Measurements from ENCODE around the gene ATP6V0D1. TPM values are rescaled to one million over a fixed set of nuclear protein-coding genes. Genes with fewer than 3 reads are reported as not detected.

The ATP6V0D1 gene
- total RNA-seq (2012; rRNA removed) (112 and 128 TPM in 2 replicates), polyA plus RNA-seq (2012; rRNA removed) (123 and 124 TPM in 2 replicates), Bru-seq, nascent RNA (percentile 82 among the genes with signal in this experiment), BruChase-seq, experiment 1, labeled RNA remaining after a 6-hour chase (percentile 88 among the genes with signal in this experiment), BruChase-seq, experiment 2, labeled RNA remaining after a 2-hour chase (percentile 84 among the genes with signal in this experiment)
- polyA plus RNA-seq (2012; cell fraction: cytosol; rRNA removed) = 207 and 212 TPM in 2 replicates
- 94.6 and 127 TPM in 2 replicates for polyA plus RNA-seq (2012; cell fraction: nucleus; rRNA removed; ENCODE audit: low replicate concordance)
- long read RNA-seq, transcript ATP6V0D1-201 (8 exons, 1,716 nt) = major isoform, 150 of 162 reads
- long read RNA-seq, partial matches to known transcripts = 2 of 162 reads
- long read RNA-seq, other reads (novel, unspliced or antisense) = 8 of 162 reads

DNA sequence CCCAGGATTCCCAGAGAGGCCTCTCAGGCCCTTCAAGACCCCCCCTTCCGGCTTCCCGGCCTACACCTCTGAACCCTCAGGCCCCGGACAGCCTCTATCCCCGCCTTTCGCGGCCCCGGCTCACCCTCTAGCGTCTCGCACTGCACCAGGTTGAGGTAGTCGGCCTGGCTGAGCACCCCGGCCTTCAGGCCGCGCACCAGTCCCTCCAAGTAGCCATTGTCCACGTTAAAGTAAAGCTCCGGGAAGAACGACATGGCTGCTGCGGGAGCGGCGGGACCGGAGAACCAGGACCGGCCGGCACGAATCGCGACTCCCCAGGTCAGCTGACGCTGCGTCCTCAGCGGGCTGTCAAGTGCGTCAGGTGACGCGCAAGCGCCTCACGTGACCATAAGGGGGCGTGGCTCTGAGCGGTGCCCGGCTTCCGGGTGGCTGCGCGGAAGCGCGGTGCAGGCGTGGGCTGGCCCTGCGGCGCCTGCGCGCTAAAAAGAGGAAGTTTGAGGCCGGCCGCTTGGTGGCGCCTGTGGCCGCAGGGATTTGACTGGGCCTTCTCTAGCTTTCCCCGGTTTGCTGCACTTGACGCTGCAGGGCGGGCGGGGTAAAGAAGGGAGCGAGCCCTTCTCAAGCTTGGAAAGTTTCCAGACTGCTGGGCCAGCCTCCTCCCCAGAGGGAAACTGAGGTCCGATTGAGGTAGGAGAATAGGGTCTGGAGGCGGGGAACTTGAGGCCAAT lies at the start of gene ATP6V0D1:
Gene ATP6V0D1 (minus strand): TSS at position 325 of the 728 bp plus-strand sequence. CDS start 71 bp downstream, at position 254.
- H2BK120ac ChIP-seq (ENCODE audit: low read depth, low read length) = peak within 1 kb of the TSS; percentile 9; the same call in 1 of the 2 replicates
- H4K8ac ChIP-seq (ENCODE audit: low read depth in 2 of 2, low read length in 2 of 2) = peak within 1 kb of the TSS; percentile 70 to 95
- intact Hi-C loops (cut with micrococcal nuclease) (loop anchor here (1.0 kb wide), 1 partner anchor 33 kb away; no protein-coding TSS in a partner anchor), dilution Hi-C loops (cut with HindIII; ENCODE audit: low sequenced_read_pairs, unreplicated experiment) (no loop called here), in situ Hi-C loops (cut with MboI; ENCODE audit: low sequenced_read_pairs) (no loop called here)
- ATAC-seq (ENCODE audit: low read depth) (peak; percentile 96), DNase-seq (peak; percentile 97)
- CTCF ChIA-PET = interaction anchor here (0.5 to 3.4 kb wide), 8 partner anchors 9 to 241 kb away, joined by 3 to 14 read pairs (median 6); partner anchors contain the start of gene CTCF
- H4K5ac ChIP-seq (ENCODE audit: low read depth, low read length) = peak within 1 kb of the TSS; percentile 76
- peak within 1 kb of the TSS; percentile 59 for H2AK9ac ChIP-seq (replicated peaks; ENCODE audit: low read depth, low read length, poor library complexity)
- peak within 1 kb of the TSS; percentile 43 for H4K91ac ChIP-seq (ENCODE audit: insufficient read depth, low read depth, low read length)
- POLR2A ChIA-PET (ENCODE audit: unreplicated experiment) = no interaction called here
- H2AK5ac ChIP-seq (ENCODE audit: low read depth, low read length) = peak within 1 kb of the TSS; percentile 83
- H3K36me3 ChIP-seq (ENCODE audit: control insufficient read depth, insufficient read depth, low read length) = no peaks in the 10 kb centered on the region
- peaks cover 26% of the 10 kb centered on the region for H4K20me1 ChIP-seq (ENCODE audit: insufficient read depth, low read length)
- peak within 1 kb of the TSS; percentile 74 for H3K14ac ChIP-seq (replicated peaks; ENCODE audit: low read depth, low read length)
- no peaks in the 10 kb centered on the region for H3K27me3 ChIP-seq (ENCODE audit: control insufficient read depth, insufficient read depth, low read length)
- H3K4me3 ChIP-seq (ENCODE audit: insufficient read depth, low read depth, low read length) = peak within 1 kb of the TSS; percentile 81
- no peaks in the 10 kb centered on the region; the same call in 1 of the 2 replicates for H3K9me1 ChIP-seq (ENCODE audit: insufficient read depth, low read length)
- peak within 1 kb of the TSS; percentile 1; the same call in 1 of the 3 replicates for H2BK15ac ChIP-seq (ENCODE audit: low read depth, low read length)
- H3K18ac ChIP-seq (ENCODE audit: low read depth, low read length) = peak within 1 kb of the TSS; percentile 40
- no peak within 1 kb of the TSS for H2BK20ac ChIP-seq (ENCODE audit: low read depth, low read length)
- H3K9ac ChIP-seq (ENCODE audit: low read depth, low read length) = peak within 1 kb of the TSS; percentile 80
- H2BK5ac ChIP-seq (ENCODE audit: low read depth, low read length, poor library complexity, severe bottlenecking) = peak within 1 kb of the TSS; percentile 47
- peak within 1 kb of the TSS; percentile 83 for H3K23ac ChIP-seq (ENCODE audit: low read depth, low read length)
- peak within 1 kb of the TSS; percentile 59 for H3K4ac ChIP-seq (ENCODE audit: low read depth, low read length)
- H3K79me1 ChIP-seq (ENCODE audit: low read depth in 1 of 2, low read length in 2 of 2) = peaks cover 12 to 62% of the 10 kb centered on the region in 2 experiments; a peak in 3 of 4 replicates
- peak within 1 kb of the TSS; percentile 98 for H3K4me2 ChIP-seq (ENCODE audit: low read depth, low read length)
- BruUV-seq (replicated peaks) = no TSS peak
- H3K9me3 ChIP-seq (ENCODE audit: control insufficient read depth, insufficient read depth, low read length) = no peaks in the 10 kb centered on the region
- peak within 1 kb of the TSS; percentile 82 for H3K27ac ChIP-seq (ENCODE audit: insufficient read depth, low read length)
- 0% methylated on average over 38 of the region's 57 CpGs; no CpG with 5 or more reads in 1 of the 2 experiments for WGBS, 2 experiments (ENCODE audit: extremely low coverage in 2 of 2, insufficient read length in 1 of 2)
- H3K4me1 ChIP-seq (ENCODE audit: control insufficient read depth, insufficient read depth, low read length) = peaks cover 14% of the 10 kb centered on the region
- H2AFZ ChIP-seq (replicated peaks; ENCODE audit: low read length, poor library complexity) = peak within 1 kb of the TSS; percentile 96
- peak within 1 kb of the TSS; percentile 56 for H3K56ac ChIP-seq (ENCODE audit: extremely low read depth, insufficient read depth, low read length)
- TF ChIP-seq MXI1 (IDR thresholded peaks at IDR 0.05; ENCODE audit: borderline replicate concordance, low read depth, low read length) (peak; percentile 84; the same call in 1 of the 2 replicates), RFX5 (IDR thresholded peaks at IDR 0.05; ENCODE audit: low read depth, low read length) (no peak), BHLHE40 (IDR thresholded peaks at IDR 0.05; ENCODE audit: low read depth, low read length) (peak; percentile 91), MAZ (IDR thresholded peaks at IDR 0.05; ENCODE audit: borderline replicate concordance, low read depth, low read length) (peak; percentile 87; the same call in 1 of the 2 replicates), CHD1 (IDR thresholded peaks at IDR 0.05; ENCODE audit: low read depth, low read length) (no peak), MAFK (IDR thresholded peaks at IDR 0.05; ENCODE audit: low read depth, low read length) (peak; percentile 25; the same call in 1 of the 2 replicates), FOS (IDR thresholded peaks at IDR 0.05; ENCODE audit: low read depth, low read length) (peak; percentile 100), POLR2A (IDR thresholded peaks at IDR 0.05; ENCODE audit: low read depth, low read length) (peak; percentile 93)
- TF ChIP-seq, protein P1, sequence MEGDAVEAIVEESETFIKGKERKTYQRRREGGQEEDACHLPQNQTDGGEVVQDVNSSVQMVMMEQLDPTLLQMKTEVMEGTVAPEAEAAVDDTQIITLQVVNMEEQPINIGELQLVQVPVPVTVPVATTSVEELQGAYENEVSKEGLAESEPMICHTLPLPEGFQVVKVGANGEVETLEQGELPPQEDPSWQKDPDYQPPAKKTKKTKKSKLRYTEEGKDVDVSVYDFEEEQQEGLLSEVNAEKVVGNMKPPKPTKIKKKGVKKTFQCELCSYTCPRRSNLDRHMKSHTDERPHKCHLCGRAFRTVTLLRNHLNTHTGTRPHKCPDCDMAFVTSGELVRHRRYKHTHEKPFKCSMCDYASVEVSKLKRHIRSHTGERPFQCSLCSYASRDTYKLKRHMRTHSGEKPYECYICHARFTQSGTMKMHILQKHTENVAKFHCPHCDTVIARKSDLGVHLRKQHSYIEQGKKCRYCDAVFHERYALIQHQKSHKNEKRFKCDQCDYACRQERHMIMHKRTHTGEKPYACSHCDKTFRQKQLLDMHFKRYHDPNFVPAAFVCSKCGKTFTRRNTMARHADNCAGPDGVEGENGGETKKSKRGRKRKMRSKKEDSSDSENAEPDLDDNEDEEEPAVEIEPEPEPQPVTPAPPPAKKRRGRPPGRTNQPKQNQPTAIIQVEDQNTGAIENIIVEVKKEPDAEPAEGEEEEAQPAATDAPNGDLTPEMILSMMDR (conservative IDR thresholded peaks at IDR 0.05; ENCODE audit: low read depth, low read length) = peak; percentile 98
- TF ChIP-seq, protein P2, sequence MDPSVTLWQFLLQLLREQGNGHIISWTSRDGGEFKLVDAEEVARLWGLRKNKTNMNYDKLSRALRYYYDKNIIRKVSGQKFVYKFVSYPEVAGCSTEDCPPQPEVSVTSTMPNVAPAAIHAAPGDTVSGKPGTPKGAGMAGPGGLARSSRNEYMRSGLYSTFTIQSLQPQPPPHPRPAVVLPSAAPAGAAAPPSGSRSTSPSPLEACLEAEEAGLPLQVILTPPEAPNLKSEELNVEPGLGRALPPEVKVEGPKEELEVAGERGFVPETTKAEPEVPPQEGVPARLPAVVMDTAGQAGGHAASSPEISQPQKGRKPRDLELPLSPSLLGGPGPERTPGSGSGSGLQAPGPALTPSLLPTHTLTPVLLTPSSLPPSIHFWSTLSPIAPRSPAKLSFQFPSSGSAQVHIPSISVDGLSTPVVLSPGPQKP (IDR thresholded peaks at IDR 0.05; ENCODE audit: borderline replicate concordance, low read depth, low read length) = no peak
- TF ChIP-seq, protein P3, sequence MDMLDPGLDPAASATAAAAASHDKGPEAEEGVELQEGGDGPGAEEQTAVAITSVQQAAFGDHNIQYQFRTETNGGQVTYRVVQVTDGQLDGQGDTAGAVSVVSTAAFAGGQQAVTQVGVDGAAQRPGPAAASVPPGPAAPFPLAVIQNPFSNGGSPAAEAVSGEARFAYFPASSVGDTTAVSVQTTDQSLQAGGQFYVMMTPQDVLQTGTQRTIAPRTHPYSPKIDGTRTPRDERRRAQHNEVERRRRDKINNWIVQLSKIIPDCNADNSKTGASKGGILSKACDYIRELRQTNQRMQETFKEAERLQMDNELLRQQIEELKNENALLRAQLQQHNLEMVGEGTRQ (IDR thresholded peaks at IDR 0.05; ENCODE audit: low read depth, low read length) = peak; percentile 100
